PC-9 (cell line): Measurements from ENCODE around the gene EDN2. TPM values are rescaled to one million over a fixed set of nuclear protein-coding genes. Genes with fewer than 3 reads are reported as not detected.

Source experiments
- BruUV-seq: library from RNA; stranded (reverse); fragments of 400-500 nt; replicated peaks from 2 replicates; lab custom pipeline; 2021; lab: Mats Ljungman, UMichigan
- CTCF ChIA-PET: fragments of 300-600 bp; sonication (Branson Sonifier 250); formaldehyde crosslinking; loops from one replicate; lab custom pipeline; 2022; ENCODE audit warnings: antibody characterized with exemption; lab: Charles Lee
- POLR2A ChIA-PET: fragments of 300-600 bp; sonication (Branson Sonifier 250); formaldehyde crosslinking; loops from one replicate; lab custom pipeline; 2022; ENCODE audit warnings: antibody characterized with exemption; ENCODE audit not compliant: unreplicated experiment; lab: Charles Lee
- DNase-seq, 2 experiments: peaks; one replicate each; pipeline versions ENCODE4 v3.0.0 to v3.0.0-alpha.2; 2015 to 2022; ENCODE audit warnings: mixed read lengths in 1 of 2
- H2AFZ ChIP-seq: fragments of 200-600 bp; sonication (generic); 2 replicates; pipeline ENCODE4 v1.8.1; 2017; ENCODE audit warnings: antibody characterized with exemption
- H3F3A ChIP-seq: fragments of 200-600 bp; sonication (generic); 2 replicates; pipeline ENCODE4 v1.8.1; 2017; ENCODE audit warnings: antibody characterized with exemption, mild to moderate bottlenecking, low read depth; ENCODE audit not compliant: insufficient read depth
- H3K27ac ChIP-seq: fragments of 200-600 bp; sonication (generic); 2 replicates; pipeline ENCODE4 v1.6.1; 2016; ENCODE audit warnings: mixed run types
- H3K27me3 ChIP-seq: fragments of 200-600 bp; sonication (generic); 2 replicates; pipeline ENCODE4 v1.6.1; 2016; ENCODE audit warnings: low read depth, mixed run types; ENCODE audit not compliant: insufficient read depth
- H3K36me3 ChIP-seq: fragments of 200-600 bp; sonication (generic); 2 replicates; pipeline ENCODE4 v1.6.1; 2016; ENCODE audit warnings: low read depth, mixed run types
- H3K4me1 ChIP-seq: fragments of 200-600 bp; sonication (generic); replicated peaks from 2 replicates; pipeline ENCODE4 v1.6.1; 2016; ENCODE audit warnings: mixed run types; ENCODE audit not compliant: insufficient read depth
- H3K4me2 ChIP-seq: fragments of 200-600 bp; sonication (generic); 2 replicates; pipeline ENCODE4 v1.6.1; 2017; ENCODE audit warnings: mixed run types
- H3K4me3 ChIP-seq: fragments of 200-600 bp; sonication (generic); 2 replicates; pipeline ENCODE4 v1.6.1; 2016; ENCODE audit warnings: mixed run types
- H3K79me2 ChIP-seq: fragments of 200-600 bp; sonication (generic); 2 replicates; pipeline ENCODE4 v1.6.1; 2017; ENCODE audit warnings: low read depth, mixed run types
- H3K9me2 ChIP-seq: fragments of 200-600 bp; sonication (generic); 2 replicates; pipeline ENCODE4 v1.8.1; 2017; ENCODE audit warnings: mild to moderate bottlenecking; ENCODE audit not compliant: insufficient read depth
- H3K9me3 ChIP-seq: fragments of 200-600 bp; sonication (generic); 2 replicates; pipeline ENCODE4 v1.8.1; 2016; ENCODE audit warnings: low read depth; ENCODE audit not compliant: insufficient read depth
- H4K20me1 ChIP-seq: fragments of 200-600 bp; sonication (generic); 2 replicates; pipeline ENCODE4 v1.8.1; 2017; ENCODE audit not compliant: insufficient read depth
- EZH2 ChIP-seq: fragments of 200-600 bp; sonication (generic); IDR thresholded peaks from 2 replicates; pipeline ENCODE4 v1.8.0; 2017; ENCODE audit warnings: antibody characterized with exemption, low read depth
- intact Hi-C: fragments of 100-400 bp; cut with micrococcal nuclease; formaldehyde crosslinking; loops from one replicate; pipeline ENCODE4 v1.10.0; 2022; ENCODE audit not compliant: unreplicated experiment
- total RNA-seq: library from RNA; stranded (reverse); gene quantifications from 2 replicates; pipeline ENCODE4 v1.2.3, GENCODE V29; 2021
- TF ChIP-seq, protein P1 (sequence below): fragments of 200-600 bp; sonication (generic); conservative IDR thresholded peaks from 2 replicates; pipeline ENCODE4 v1.6.1; 2017; ENCODE audit warnings: mixed run types, antibody characterized with exemption, mild to moderate bottlenecking, moderate library complexity

The EDN2 gene
- total RNA-seq, 1 experiment from 2014 or later = 0.48 TPM

DNA sequence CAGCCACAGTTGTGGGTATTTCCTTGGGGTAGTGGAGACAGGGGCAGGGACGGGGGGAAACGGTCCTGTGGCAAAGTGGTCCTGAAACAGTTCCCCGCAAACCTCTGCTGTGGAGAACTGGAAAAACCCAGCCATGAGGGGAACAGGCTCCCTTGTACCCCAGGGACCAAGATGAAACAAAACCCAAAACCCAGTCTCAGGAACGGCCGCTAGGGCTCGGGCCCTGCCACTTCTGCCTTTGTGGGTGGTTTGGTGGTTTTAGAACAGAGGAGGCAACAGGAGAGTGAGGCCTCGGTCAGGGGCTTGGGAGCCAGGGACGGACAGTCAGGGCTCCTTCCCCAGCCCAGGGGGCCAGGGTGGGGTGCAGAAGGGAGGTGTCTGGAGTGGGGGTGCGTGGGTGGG is 24.8 kb upstream of the EDN2 start:
- peaks cover 31% of the 10 kb centered on the region for H3K4me1 ChIP-seq
- H3K27ac ChIP-seq = no peak overlapping the region
- ChIA-PET CTCF (no interaction called here), POLR2A (no interaction called here)
- no TSS peak for BruUV-seq
- DNase-seq = no peak
- H3K79me2 ChIP-seq = no peaks in the 10 kb centered on the region
- no peaks in the 10 kb centered on the region for H3K9me2 ChIP-seq
- intact Hi-C loops = no loop called here
- H3K36me3 ChIP-seq = no peaks in the 10 kb centered on the region
- H3K4me3 ChIP-seq = no peak overlapping the region
- TF ChIP-seq, protein P1, sequence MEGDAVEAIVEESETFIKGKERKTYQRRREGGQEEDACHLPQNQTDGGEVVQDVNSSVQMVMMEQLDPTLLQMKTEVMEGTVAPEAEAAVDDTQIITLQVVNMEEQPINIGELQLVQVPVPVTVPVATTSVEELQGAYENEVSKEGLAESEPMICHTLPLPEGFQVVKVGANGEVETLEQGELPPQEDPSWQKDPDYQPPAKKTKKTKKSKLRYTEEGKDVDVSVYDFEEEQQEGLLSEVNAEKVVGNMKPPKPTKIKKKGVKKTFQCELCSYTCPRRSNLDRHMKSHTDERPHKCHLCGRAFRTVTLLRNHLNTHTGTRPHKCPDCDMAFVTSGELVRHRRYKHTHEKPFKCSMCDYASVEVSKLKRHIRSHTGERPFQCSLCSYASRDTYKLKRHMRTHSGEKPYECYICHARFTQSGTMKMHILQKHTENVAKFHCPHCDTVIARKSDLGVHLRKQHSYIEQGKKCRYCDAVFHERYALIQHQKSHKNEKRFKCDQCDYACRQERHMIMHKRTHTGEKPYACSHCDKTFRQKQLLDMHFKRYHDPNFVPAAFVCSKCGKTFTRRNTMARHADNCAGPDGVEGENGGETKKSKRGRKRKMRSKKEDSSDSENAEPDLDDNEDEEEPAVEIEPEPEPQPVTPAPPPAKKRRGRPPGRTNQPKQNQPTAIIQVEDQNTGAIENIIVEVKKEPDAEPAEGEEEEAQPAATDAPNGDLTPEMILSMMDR = no peak
- TF ChIP-seq EZH2 = no peak
- H4K20me1 ChIP-seq = no peaks in the 10 kb centered on the region; the same call in 1 of the 2 replicates
- no peaks in the 10 kb centered on the region for H3K9me3 ChIP-seq
- H3K27me3 ChIP-seq = no peaks in the 10 kb centered on the region
- H2AFZ ChIP-seq = no peak overlapping the region
- no peak overlapping the region for H3K4me2 ChIP-seq
- H3F3A ChIP-seq = peaks cover 46% of the 10 kb centered on the region

DNA sequence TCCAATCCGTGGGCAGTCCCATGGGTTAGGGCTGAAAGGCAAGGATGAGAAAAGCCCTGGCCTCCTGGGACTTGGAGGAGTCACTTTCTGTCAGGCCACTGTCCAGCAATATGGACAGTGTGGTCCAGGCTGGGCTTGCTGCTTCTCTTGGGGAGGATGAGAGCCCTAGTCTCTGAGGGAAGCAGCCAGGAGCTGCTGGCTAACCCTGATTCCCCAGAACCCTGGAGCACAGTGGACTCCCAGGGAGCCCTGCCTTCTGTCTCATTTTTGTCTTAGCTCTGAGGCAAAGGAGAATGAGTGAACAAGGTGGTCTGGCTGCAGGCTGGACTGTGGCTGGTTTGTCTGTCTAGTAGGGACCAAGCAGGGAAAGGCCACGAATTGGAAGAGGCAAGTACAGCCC is 23.8 kb upstream of the EDN2 start:
- no TSS peak for BruUV-seq
- Histone ChIP-seq H3K4me2 (no peak overlapping the region), H3K4me1 (peaks cover 31% of the 10 kb centered on the region), H3K4me3 (no peak overlapping the region), H3F3A (peaks cover 46% of the 10 kb centered on the region), H3K9me3 (no peaks in the 10 kb centered on the region), H3K79me2 (no peaks in the 10 kb centered on the region), H3K9me2 (no peaks in the 10 kb centered on the region), H3K36me3 (no peaks in the 10 kb centered on the region), H3K27me3 (no peaks in the 10 kb centered on the region), H3K27ac (no peak overlapping the region), H2AFZ (no peak overlapping the region), H4K20me1 (no peaks in the 10 kb centered on the region; the same call in 1 of the 2 replicates)
- TF ChIP-seq, protein P1 = no peak
- TF ChIP-seq EZH2 = no peak
- DNase-seq = no peak
- ChIA-PET CTCF (no interaction called here), POLR2A (no interaction called here)
- intact Hi-C loops = no loop called here

DNA sequence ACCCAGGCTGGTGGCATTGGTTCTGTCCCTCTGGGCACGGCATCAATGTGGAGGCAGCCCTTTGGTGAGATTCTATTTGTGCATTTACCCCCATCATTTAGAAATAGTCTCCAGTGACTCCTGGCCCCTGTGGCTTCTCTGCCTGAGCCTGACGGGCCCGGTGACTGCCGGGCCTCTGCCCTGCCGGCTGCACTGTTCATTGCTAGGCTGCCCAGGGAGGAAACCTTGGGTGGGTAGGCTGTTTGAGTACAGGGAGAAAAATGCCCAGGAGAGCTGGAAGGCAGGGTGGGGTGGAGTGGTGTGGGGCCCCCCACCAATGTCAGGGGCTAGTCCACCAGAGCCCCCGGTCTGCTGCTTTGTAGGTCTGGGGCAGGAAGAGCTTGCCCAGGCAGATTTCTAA is 23.4 kb upstream of the EDN2 start:
- Histone ChIP-seq H3K4me3 (no peak overlapping the region), H4K20me1 (no peaks in the 10 kb centered on the region; the same call in 1 of the 2 replicates), H3F3A (peaks cover 45% of the 10 kb centered on the region), H3K4me2 (no peak overlapping the region), H3K9me2 (no peaks in the 10 kb centered on the region), H3K9me3 (no peaks in the 10 kb centered on the region), H3K36me3 (no peaks in the 10 kb centered on the region), H2AFZ (no peak overlapping the region), H3K79me2 (no peaks in the 10 kb centered on the region), H3K27ac (no peak overlapping the region), H3K27me3 (no peaks in the 10 kb centered on the region), H3K4me1 (peaks cover 29% of the 10 kb centered on the region)
- BruUV-seq = no TSS peak
- POLR2A ChIA-PET = no interaction called here
- CTCF ChIA-PET = no interaction called here
- no peak for DNase-seq
- no peak for TF ChIP-seq EZH2
- TF ChIP-seq, protein P1 = no peak
- intact Hi-C loops = no loop called here
